Placental pericyte (primary cell): Measurements from ENCODE around the gene UBE3A. TPM values are rescaled to one million over a fixed set of nuclear protein-coding genes. Genes with fewer than 3 reads are reported as not detected.

Experiments used
- total RNA-seq: library from RNA; depleted of rRNA; stranded (reverse); fragments of >200 nt; gene quantifications from 2 replicates; pipeline ENCODE4 v1.2.3, GENCODE V29; 2012

The UBE3A gene
- 63.2 and 106 TPM in 2 replicates for total RNA-seq

GRCh38 chr15:25438601-25439368 is at the start of gene UBE3A:
UBE3A (minus strand) TSS chr15:25439024; CDS start chr15:25409107, 29,917 bp downstream.

